DMS79 treated with DMSO at 0.1 percent for 48 hours (cell line): ENCODE data around the gene DCHS2.

ENCODE experiments used
- DNase-seq: peaks from one replicate; lab custom pipeline; 2025; lab: John Stamatoyannopoulos, UW

Gene DCHS2

DNA sequence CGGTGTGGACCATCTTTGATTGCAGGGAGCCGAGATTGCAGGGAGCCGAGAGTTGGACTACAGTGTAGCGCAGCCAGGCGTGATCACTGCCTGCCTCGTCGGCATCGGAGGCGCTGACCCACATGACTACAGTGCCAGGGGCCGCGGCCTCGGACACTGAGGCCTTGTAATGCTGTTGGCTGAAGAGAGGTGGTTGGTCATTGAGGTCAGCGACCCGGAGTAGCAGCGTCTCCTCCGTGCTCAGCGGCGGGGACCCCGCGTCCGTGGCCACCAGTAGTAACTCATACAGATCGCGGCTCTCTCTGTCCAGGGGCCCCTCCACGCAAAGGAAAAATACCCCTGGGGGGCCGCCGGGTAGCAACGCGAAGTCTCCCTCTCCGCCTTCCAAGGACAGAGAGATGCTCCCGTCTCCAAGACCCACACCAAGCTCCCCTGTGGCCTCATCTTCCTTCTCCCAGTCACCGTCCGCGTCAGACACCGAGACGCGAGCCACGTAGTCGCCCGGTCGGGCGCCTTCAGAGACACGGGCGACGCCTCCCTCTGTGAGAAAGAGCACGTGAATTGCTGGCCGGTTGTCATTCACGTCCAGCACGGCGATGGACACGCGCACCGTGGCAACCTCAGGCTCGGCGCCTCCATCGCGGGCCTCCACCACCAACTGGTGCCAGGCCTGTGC, 1.9 kb downstream of the DCHS2 start:
- DNase-seq = no peak

DNA sequence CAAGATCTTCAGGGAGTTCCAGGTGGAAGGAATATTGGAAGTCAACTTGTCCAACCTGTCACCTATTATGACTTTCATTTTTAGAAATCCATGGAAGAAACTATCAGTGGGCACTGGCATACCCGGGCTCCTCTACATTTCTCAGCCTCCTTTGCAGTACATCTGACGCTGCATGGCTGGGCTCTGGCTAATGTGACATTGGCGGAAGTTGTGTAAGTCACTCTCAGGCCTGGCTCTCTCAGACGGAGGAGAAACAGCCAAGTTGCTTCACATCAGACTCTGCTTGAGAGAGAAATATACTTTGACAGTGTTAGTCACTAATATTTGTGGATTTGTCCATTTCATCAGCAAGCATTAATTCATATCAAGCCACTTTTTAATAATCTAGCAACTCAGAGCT, 4.5 kb downstream of the DCHS2 start:
- no peak for DNase-seq

DNA sequence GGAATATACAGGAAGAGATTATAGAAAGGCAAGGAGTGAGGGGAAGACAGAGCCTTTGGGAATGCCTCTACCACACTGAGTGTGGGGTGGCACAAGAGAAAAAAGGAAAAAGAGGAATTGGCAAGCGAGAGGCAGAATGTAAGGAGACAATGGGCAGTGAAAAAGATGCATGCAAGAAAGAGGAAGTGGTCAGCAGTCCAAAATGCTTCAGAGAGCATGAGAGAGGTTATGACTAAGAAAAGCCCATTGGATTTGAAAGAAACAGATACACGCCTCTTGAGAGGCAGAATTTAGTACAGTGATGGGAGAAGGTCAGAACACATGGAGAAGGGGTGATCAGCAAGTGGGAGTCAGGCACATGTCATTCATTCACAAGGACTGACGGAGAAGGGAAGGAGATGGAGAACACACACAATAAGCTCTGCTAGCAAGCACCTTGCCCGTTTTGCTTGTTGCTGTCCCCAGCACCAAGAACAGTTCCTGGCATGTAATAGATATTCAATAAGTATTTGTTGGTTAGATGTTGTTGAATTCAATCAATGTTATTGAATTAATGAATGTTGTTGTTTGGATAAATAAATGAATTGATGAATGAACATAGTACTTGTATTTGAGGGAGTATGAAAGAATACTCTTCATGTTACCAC, 6.3 kb downstream of the DCHS2 start:
- DNase-seq = no peak

DNA sequence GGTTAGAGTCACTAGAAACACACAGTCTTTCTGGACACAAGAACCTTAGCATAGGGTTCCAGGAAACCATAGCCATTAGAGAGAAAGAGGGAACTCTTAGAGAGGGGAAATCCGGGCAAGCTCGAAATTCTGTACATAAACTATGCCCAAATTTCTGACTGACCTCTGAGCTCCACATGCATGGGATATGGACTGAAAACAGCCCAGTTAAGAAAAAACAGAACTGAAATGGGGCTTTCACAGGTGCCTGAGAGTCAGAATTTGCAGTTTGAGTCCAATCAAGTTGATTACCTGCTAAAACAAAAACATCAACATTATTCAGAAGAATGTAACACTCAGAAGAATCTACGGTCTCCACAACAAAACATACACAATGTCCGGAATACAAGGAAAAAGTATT, 13.1 kb downstream of the DCHS2 start:
- no peak for DNase-seq

DNA sequence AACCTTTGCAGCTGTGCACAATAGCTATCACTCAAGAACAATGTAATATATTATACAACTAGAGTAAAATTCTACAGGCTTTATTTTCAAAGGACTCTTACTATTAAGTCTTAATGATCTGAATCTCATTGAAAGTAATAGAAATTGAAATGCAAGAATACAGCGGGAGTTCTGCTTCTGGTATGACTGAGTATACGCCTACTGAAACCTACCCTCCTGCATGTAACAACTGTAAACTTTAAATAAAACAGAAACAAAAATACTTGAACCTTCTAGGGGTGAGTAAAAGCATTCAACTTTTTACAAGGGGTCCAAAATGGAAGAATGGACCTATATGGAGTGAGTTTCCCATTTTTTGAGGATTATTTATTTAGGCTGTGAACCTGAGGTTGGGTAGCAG, 13.5 kb downstream of the DCHS2 start:
- DNase-seq = no peak

DNA sequence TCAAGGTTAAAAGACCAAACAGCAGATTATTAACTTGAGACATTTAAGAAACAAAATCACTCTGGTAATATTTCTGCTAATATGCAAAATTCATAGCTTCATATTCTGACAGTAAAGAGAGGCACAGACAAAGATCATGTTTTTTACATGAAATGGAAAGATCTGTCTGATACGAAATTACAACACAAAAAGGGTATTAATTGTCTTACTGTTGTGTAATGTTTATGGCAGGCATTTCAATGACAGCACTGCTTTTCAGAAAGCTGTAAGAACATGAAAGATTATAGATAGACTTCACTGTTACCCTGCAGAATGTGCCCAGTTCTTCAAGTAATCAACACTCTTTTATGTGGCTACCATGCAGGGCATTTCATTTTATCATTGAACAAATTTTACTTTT, 15.4 kb downstream of the DCHS2 start:
- no peak for DNase-seq

DNA sequence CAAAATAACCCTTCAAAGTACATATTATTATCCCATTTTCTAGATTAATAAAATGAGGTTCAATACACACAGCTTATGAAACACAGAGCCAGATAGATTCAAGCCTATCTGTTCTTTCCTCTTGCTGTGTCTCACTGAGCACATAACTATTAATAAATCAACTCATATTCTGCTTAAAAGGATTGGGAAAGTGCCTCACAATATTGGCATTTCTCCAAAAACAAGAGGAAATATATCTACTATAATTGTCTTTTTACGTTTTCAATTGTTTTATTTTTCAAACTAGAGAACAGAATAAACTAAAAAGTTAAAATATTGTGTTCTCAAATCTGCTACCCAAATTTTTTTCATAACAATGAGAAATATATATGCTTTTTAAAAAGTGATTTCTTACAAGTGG, 15.8 kb downstream of the DCHS2 start:
- no peak for DNase-seq

DNA sequence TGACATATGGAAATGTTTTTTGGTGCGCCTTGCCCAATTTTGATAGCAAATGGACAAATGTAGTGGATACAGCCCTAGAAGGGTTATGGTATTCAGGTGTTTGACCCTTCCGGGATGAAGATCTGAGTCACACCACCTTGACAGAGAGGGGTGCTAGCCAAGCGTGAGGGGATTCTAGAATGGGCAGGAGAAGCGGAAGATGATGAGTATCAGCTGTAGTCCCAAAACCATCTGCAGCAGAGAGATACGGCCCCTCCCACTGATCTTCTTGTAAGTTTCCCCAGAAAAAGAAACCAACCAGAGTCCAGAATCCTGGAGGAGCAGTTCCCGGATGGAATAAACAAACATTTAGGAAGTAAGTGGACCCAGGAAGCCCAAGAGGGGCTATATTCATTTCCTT, 18.1 kb downstream of the DCHS2 start:
- no peak for DNase-seq

DNA sequence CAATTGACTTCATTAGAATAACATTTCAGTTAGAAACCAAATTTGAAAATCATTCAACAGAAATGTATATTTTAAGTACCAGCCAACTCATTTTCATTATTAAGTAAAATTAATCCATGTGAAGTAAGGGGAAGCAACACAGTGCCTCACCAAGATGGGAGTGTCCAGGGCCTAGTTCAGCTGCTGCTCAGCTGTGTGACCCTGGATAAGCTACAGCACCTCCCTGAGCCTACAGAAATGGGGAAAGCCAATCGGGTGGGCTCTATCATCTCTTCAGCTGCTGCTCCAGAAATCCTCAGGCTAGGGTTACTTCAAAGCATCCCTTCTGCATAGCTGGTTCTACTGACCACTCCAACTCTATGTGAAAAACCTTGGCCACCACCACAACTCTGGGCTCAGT, 18.7 kb downstream of the DCHS2 start:
- DNase-seq = no peak

DNA sequence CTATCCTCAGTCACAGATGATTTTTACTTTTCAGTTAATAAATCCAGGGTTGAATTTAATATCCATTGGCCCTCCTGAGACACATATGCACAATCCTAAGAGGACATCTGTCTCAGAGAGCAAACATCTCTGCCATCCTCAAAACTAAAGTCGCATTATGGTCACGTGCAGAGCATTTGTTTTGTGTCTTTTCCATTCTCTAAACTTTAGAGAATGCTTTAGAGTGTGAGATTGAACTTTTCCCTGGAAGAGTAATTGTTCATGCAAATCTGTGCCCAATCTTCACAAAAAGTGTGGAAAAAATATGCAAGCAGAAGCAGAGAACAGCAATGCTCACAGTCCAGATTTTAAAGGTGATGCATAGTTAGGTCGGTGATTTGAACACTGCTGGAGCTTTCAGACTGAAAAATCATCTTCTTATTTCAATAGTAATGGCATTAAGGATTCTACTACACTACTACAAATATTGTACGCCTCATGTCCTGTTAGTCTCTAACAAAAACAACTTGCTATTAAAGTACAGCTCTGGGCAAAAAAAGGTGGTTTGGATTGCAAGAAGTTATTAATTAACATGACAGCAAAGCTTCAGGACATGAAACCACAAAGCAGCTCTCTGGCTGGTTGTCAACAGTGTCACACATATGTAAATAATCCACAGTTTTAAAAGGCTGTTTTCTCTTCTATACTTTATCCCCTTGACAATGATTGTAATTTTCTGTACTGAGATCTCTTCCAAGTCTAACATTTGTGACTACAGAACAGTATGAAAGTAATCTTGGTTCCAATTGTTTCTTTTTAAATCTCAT, 19.9 kb downstream of the DCHS2 start:
- no peak for DNase-seq

DNA sequence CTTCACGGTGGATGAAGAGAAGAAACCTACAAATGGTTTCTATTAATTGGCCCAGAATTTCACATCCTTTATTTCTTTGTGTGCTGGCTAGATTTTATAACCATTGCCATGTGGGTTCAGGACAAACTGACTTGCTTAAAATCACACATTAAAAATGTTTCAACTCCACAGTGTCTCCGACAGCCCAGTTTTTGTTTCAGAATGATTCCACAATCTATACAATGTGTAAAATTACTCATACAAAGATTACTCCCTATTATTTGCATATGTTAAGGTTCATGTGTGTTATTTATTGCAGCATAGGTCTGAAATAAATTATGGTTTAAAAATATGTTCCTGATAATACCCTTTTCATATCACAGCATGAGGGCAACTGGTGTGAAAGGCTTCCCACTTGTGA, 20.6 kb downstream of the DCHS2 start:
- no peak for DNase-seq

DNA sequence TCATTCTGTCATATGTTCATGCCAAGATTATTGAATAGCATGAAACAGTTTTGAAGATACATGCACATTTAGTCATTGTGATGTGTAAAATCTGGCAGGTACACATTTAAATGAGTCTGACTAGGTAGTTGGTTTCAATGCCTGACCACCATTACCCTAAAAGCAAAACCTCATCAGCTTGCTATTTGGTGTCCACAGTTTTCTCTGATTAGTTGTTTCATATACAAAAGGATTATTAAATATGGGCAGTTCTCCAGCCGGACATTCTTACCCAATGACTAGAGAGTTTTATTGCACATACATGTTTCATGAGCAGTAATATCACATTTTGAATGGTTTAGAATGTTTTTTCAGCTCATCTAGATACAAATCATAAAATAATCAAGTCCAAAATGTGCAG, 23.7 kb downstream of the DCHS2 start:
- DNase-seq = no peak

DNA sequence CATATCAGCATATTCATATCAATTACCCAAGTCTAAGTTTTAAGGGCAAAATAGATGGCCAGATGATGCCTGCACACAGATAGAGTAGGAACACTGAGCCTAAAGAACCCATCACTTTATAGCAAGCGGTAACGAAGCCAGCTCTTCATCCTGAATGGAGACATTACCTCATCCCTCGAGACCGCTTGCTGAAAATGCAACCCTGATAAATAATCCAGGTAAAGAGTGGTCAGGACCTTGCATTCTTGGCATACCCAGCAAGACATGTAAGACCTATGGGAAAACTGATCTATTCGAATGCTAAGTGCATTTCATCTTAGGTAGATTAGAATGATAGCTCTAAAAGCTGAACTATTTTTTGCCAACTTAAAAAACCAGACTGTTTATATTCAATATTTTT, 25.3 kb downstream of the DCHS2 start:
- DNase-seq = no peak

DNA sequence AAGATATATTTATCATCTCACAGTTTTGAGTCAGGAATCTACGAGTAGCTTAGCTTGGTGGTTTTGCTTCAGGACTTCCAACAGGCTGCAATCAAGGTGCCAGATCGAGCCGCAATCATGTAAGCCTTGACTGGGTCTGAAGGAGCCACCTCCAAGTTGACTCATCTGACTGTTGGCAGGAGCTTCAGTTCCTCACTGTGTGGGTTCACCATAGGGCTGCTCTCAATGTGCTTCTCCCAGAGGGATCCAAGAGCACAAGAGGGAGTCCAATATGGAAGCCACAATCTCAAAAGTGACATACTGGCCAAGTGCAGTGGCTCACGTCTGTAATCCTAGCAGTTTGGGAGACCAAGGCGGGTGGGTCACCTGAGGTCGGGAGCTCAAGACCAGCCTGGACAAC, 26.5 kb downstream of the DCHS2 start:
- no peak for DNase-seq

DNA sequence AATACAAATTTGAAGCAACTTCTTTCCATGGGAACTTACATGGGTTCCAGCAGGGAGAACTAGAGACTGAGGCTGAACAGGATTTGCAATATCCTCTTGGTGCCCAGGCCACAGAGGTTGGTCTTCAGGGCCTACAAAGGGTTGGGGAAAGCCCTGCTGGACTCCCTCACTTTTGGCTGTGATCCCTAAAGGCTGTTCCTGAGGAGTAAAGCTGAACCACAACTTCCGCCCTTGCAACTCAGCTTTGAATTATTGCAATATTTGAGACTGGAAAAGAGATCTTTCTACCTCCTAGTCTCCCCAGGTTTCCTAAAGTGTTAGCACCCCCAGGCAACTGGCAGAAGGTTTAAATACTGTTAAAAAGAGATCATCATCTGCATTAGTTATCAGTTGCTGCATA, 26.9 kb downstream of the DCHS2 start:
- no peak for DNase-seq

DNA sequence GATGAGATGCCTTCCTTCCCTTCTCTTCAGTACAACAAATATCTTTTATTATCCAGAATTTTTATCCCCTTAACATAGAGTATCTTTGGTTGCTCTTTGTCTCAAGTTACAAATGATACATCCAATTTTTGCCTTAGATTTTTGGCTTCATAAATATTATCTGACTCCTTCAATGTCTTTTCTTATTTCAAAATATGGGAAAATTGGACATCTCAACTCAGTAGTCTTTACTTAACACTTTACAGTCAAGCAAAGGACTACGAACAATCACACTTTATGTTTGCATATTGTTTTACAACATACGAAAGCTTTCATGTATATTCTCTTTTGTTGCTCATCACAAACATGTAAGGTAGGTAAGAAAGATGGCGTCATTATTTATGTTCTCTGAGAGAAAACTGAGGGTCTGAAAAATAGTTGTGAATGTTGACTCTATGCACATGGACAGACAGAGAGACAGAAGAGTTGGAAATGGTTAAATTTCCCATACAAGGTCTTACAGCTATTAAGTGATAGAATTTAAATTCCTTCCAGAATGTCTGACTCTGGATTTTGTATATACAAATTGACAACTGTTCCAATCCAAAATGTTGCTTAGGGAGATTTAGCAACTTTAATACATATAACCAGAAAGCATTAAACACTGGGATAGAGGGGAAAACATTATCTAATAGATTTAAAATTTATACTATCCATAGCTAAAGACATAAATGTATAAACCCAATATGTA, 29.4 kb downstream of the DCHS2 start:
- DNase-seq = no peak

DNA sequence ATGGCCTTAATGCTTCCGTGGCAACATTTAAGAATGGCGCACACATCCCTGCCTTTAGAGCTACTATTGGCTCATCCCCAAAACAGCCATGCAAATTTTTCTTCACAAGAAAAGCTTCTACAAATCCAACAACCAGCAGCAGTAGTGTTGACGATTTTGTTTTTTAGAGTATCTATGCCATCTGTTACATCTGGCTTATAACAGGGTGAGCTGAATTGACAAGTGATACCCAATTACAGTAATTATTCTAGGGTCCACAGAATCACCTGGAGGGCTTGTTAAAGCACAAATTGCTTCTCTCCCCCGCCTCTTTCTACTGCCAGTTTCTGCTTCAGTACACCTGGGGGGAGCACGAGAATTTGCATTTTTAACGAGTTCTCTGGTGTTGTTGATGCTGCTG, 34.1 kb downstream of the DCHS2 start:
- DNase-seq = no peak

DNA sequence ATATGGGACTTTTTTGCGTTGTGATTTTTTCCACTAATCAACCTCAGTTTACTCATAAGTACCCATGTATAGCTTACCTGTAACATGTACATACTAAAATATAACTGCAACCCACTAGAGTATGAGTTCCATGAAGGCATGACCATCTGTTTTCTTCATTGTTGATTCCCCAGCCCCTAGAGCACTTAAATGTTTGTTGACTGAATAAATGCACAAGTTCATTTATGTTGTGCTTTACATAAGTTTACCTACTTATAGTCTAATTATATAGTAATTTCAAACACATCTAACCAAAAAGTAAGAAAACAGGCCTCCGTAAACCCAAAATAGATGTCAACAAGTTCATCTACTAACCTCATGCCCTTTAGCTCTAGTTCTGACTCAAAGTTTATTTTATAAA, 34.7 kb downstream of the DCHS2 start:
- no peak for DNase-seq

DNA sequence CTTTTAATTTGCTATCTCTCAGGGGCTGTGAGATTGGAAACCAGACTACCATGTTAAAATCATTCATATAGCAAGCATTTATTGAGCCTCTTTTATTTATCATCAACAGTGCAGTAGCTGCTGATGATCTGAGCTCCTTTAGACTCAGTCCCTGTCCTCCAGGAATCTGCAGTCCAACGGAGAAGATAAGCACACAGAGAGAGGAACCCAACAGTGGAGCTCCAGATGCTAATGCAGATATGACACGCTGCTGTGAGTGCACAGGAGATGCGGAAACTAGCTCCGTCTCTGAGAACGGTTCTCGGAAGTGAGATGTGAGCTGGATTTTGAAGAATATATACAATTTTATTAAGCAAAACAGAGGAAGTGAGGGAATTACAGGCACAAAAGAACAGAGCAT, 35.4 kb downstream of the DCHS2 start:
- no peak for DNase-seq

DNA sequence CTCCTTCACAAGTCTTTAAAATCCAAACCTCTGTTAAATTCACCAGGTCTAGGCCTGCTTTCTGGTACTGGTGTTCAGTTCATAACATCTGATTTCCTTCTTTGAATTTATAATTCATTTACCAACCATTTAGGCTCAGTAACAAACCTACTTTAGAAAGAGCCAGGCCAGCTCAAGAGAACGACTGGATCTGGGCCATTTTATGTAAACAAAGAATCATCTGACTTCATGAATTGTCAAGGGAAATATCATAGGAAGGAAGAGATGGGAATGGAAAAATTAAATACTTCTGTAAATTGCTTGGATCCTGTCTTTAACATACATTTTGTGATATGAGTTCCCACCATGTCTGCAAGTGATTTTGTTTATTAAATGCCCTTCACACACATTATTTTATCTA, 36.5 kb downstream of the DCHS2 start:
- DNase-seq = no peak

DNA sequence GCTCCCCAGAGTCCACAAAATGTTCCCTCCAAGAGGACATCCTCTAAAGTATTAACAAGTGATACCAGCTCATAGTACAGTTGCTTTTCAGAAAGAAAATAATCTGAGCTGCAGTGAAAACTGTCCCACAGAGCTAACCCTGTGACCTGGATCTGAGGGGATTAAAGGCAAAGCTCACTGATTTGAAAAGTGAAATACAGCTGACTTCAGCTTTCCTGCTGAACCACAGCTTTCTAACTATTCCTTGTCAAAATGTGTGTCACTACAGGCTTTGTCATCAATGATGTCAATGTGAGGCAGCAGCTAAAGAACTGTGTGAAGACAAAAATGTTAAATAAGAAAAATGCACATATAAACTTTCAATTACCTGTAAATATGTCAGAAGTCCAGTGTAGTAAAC, 36.9 kb downstream of the DCHS2 start:
- DNase-seq = no peak

DNA sequence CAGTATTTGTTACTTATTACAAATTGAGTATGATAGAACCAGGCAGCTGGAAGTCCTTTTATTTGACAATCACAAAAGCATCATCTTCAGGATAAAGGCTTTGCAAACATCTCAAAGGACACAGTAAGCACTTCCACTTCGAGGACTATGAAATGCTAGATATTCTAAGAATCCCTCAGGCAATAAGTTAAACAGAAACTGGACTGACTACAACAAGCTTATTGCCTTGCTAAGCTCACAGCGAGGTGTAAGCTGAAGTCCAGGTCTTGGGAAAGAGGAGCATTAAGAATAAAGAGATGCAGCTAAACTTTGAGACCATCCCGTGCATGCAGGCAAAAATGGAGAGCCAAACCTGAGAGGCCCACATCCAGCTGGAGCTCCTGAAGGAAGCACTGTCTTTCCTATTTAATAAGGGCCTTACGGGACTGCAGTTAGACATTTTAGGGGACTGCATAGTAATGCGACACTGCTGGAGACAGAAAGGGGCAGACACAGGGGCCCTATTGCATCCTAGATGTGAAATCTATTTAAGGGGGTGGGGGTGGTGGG, 38.7 kb downstream of the DCHS2 start:
- no peak for DNase-seq
